ENCODE results near the gene FILIP1.

FILIP1 gene

DNA sequence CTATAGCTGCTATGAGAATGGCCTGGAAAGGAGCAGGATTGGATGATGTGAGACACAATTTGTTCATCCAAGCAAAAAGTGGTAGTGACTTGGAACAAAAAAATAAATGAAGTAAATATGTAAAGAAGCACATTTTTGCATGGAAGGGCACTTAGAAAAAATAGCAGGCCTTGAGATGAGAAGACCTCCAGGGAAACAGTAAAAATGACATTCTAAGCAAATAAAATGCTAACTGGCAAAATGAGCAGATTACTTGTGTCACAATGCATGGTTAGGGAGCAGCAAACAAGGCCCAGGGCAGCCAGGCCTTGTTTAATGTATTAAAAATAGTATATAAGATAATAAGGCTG, 230.2 kb downstream of the FILIP1 start:
- TF ChIP-seq, protein P1, sequence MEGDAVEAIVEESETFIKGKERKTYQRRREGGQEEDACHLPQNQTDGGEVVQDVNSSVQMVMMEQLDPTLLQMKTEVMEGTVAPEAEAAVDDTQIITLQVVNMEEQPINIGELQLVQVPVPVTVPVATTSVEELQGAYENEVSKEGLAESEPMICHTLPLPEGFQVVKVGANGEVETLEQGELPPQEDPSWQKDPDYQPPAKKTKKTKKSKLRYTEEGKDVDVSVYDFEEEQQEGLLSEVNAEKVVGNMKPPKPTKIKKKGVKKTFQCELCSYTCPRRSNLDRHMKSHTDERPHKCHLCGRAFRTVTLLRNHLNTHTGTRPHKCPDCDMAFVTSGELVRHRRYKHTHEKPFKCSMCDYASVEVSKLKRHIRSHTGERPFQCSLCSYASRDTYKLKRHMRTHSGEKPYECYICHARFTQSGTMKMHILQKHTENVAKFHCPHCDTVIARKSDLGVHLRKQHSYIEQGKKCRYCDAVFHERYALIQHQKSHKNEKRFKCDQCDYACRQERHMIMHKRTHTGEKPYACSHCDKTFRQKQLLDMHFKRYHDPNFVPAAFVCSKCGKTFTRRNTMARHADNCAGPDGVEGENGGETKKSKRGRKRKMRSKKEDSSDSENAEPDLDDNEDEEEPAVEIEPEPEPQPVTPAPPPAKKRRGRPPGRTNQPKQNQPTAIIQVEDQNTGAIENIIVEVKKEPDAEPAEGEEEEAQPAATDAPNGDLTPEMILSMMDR (IDR thresholded peaks at IDR 0.05) = no peak

DNA sequence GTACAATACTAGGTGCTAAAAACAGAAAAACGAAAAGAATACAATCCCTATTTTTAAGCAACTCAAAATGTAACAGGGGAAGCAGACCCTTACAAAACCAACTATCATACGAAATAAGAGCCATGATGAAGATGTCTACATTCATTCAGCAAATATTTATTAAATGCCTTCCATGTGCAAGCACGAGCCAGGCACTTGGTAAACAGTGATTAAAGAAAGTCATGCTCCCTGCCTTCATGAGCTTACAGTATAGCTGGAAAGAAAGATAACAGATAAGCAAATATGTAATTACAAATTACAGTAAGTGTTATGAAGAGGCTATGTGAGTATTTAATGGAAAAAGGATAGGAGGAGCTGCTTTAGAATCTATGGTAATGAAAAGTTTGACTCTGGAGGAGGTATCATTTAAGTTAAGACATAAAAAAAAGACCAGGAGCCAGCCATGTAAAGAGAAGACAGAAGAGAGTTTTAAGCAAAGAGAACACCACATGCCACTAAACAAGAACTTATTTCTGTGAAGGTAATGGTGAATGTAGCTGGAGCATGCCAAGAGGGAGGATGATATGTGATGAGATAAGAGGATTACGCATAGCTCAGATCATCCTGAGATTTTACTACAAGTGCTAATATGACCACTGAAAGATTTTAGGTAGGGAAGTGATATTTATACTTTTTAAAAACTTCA, 230.7 kb downstream of the FILIP1 start:
- TF ChIP-seq, protein P1 (IDR thresholded peaks at IDR 0.05) = no peak

DNA sequence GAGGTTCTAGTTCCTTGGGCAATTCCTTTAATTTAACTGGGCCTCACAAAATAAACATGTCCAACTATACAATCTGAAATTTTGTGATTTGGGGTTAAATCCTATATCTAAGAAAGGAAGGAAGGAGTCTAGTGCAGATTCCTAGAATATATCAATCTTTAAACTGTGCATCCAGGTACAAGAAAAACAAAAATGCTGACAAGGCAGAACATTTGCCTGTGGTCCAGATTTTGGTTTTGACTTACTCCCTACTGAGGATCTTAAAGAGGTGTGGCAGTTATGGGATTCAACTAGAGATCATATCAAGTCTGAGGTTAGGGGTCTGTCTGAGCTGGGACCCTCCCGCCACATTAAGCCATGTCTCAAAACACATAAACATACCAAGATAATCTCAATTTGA, 232.3 kb downstream of the FILIP1 start:
- TF ChIP-seq, protein P1 (IDR thresholded peaks at IDR 0.05) = no peak

DNA sequence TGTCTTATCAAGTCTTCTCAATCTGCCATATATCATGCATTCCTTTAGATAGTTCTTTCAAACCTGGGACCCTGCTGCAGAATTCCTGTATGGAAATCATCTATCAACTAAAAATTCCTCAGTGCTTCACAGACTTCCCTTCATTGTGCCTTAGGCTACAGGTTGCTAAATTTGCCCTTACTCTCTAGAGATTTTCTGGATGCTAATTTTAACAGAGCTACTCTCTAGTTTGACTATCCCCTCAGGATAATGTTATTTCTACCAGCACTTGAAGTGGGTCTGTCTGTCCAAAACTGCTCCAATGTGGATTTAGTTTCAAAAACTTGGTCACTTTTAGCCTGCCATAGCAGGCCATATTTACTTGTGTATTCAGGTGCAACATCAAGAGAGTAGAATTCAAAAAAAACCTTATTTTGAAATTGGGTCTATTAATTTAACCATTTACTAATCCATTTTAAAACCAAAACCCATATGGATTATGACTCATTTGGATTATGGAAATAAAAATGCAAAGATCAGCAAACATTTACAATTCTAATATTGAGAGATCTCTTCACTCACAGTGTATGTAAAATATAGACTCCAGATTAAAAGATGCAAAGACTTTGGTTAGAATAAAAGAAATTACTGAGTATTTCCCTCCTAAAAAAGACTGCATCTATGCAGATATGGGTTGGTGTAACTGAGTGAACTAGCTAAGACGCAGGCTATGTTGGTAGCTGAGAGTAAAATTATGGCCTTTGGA, 236.1 kb downstream of the FILIP1 start:
- TF ChIP-seq, protein P1 (IDR thresholded peaks at IDR 0.05) = no peak

DNA sequence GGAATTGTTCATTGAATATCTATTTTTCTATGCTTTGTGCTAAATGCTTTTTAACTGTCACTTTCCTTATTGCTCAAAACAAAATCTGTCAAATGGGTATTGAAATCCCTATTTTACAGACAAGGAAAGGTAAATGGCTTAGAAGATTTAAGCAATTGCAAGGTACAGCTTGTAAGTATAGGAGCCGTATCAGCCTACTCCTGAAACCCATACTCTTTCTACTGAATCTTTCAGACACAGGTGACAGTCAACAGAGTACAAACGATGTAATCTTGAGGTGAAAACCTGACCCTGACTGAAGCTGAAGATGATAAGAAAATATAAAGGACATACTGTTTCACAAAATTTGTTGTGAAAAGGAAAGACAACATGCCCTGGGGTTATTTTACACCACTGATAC, 243.0 kb downstream of the FILIP1 start:
- TF ChIP-seq, protein P1 (IDR thresholded peaks at IDR 0.05) = no peak

DNA sequence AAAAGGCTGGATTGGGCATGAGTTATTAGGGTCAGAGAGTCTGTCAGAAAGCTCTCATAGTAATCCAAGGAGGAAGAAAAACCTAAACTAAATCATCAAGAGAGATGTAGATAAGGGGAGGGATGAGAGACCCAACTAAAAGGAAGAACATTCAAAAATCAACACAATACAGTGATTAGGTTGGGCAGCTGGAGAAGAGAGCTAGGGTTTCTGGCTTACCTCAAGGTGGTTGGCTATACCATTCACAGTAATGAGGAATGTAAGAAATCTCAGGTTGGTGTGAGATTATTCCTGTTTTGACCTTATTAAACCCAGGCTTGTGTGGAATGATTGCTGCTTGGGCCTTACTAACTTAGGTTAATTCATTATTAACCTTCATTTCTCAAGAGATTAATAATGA, 243.8 kb downstream of the FILIP1 start:
- TF ChIP-seq, protein P1 (IDR thresholded peaks at IDR 0.05) = no peak

DNA sequence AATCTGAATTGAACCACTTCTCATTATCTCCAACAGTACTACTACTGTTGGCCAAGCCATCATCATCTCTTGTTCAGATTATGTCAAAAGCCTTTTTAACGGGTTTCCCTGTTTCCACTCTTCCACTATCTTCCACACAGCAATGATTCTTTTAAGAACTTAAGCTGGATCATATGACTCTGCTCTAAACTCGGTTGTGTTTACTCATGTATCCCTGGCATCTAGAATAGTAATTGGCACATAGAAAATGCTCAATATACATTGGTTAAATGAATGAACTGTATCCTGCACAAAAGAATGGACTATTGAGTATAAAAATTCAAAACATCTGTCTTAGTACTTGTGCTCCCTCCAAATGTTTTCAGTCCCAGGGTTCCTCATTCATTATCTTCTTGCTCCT, 247.2 kb downstream of the FILIP1 start:
- TF ChIP-seq, protein P1 (IDR thresholded peaks at IDR 0.05) = no peak
